Measurements from ENCODE around the gene TAS2R50. TPM values are rescaled to one million over a fixed set of nuclear protein-coding genes. Genes with fewer than 3 reads are reported as not detected.

Gene TAS2R50
- total RNA-seq, 2 donors from 2014 or later: 1.2 TPM; not detected in 1

GRCh38 chr12:10965476-10965875 is 21.2 kb downstream of the TAS2R50 start:
- Histone ChIP-seq H3K27ac (no peak overlapping the region), H3K9me3 (no peaks in the 10 kb centered on the region), H3K36me3 (no peaks in the 10 kb centered on the region), H3K27me3 (no peaks in the 10 kb centered on the region), H3K4me1 (peaks cover 0 to 10% of the 10 kb centered on the region in 2 donors), H3K4me3 (no peak overlapping the region)
- DNase-seq (ENCODE audit: low spot score): no peak
- TF ChIP-seq, protein P1, sequence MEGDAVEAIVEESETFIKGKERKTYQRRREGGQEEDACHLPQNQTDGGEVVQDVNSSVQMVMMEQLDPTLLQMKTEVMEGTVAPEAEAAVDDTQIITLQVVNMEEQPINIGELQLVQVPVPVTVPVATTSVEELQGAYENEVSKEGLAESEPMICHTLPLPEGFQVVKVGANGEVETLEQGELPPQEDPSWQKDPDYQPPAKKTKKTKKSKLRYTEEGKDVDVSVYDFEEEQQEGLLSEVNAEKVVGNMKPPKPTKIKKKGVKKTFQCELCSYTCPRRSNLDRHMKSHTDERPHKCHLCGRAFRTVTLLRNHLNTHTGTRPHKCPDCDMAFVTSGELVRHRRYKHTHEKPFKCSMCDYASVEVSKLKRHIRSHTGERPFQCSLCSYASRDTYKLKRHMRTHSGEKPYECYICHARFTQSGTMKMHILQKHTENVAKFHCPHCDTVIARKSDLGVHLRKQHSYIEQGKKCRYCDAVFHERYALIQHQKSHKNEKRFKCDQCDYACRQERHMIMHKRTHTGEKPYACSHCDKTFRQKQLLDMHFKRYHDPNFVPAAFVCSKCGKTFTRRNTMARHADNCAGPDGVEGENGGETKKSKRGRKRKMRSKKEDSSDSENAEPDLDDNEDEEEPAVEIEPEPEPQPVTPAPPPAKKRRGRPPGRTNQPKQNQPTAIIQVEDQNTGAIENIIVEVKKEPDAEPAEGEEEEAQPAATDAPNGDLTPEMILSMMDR (IDR thresholded peaks at IDR 0.05): no peak

DNA sequence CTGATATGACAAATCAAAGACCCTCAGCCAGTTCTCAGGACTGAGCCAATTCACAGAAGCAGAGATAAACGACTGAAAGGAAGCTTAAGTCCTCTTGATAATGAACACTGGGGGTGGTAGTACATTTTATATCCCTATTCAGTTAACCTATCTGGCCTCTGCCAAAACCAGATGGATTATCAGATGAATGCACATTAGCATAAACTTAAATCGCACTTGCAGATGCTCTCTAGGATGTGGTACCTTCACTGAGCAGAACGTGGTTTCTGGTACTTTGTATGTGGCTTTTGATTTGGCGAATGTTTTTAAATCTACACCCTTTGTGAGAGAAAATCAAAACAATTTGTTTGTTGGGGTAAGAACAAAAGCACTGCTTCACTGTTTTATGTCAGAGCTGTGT is 26.5 kb downstream of the TAS2R50 start:
- TF ChIP-seq, protein P1 (IDR thresholded peaks at IDR 0.05): no peak
- Histone ChIP-seq H3K27ac (no peak overlapping the region), H3K4me3 (no peak overlapping the region)

DNA sequence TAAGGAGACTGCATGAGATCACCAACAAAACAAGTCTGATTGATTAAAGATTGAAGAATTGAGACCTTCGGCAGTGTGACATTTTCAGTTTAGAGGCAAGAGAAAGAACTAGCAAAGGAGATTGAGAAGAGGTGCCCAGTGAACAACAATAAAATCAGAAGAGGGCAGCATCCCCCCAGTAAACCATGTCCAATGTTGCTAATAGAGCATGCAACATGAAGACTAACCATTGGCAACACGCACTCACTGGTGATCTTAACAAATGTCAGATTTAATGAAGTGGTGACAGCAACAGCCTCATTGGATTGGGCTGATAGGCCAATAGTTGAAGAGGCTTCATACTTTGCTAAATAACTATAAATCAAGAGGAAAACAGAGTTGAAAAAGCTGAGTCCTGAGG is 26.9 kb downstream of the TAS2R50 start:
- no peaks in the 10 kb centered on the region for H3K4me1 ChIP-seq
- no peaks in the 10 kb centered on the region for H3K36me3 ChIP-seq
- no peak for DNase-seq (ENCODE audit: low spot score)
- TF ChIP-seq, protein P1 (IDR thresholded peaks at IDR 0.05): no peak
- no peak overlapping the region for H3K27ac ChIP-seq
- no peak overlapping the region for H3K4me3 ChIP-seq
- no peaks in the 10 kb centered on the region for H3K27me3 ChIP-seq
- H3K9me3 ChIP-seq: no peaks in the 10 kb centered on the region

More for the DNA sequence above, 26.5 kb downstream of the TAS2R50 start:
- no peaks in the 10 kb centered on the region for H3K27me3 ChIP-seq
- H3K4me1 ChIP-seq: no peaks in the 10 kb centered on the region
- no peaks in the 10 kb centered on the region for H3K36me3 ChIP-seq
- no peak for DNase-seq (ENCODE audit: low spot score)
- H3K9me3 ChIP-seq: no peaks in the 10 kb centered on the region

GRCh38 chr12:10957741-10958140 is 29.0 kb downstream of the TAS2R50 start:
- no peak overlapping the region for H3K4me3 ChIP-seq
- H3K9me3 ChIP-seq: no peaks in the 10 kb centered on the region
- H3K27me3 ChIP-seq: no peaks in the 10 kb centered on the region
- TF ChIP-seq, protein P1 (IDR thresholded peaks at IDR 0.05): no peak
- H3K27ac ChIP-seq: no peak overlapping the region
- no peak for DNase-seq (ENCODE audit: low spot score)
- H3K36me3 ChIP-seq: no peaks in the 10 kb centered on the region
- H3K4me1 ChIP-seq: no peaks in the 10 kb centered on the region

DNA sequence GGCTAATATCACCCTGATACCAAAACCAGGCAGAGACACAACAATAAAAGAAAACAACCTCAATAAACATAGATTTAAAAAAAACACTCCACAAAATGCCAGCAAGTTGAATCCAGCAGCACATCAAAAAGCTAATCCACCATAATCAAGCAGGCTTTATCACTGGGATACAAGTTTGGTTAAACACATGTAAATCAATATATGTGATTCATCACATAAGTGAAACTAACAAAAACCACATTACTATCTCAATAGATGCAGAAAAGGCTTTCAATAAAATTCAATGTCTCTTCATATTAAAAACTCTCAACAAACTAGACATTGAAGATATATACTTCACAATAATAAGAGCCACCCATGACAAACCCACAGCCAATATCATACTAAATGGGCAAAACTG is 30.6 kb downstream of the TAS2R50 start:
- no peak for DNase-seq (ENCODE audit: low spot score)
- no peaks in the 10 kb centered on the region for H3K36me3 ChIP-seq
- no peaks in the 10 kb centered on the region for H3K27me3 ChIP-seq
- H3K4me3 ChIP-seq: no peak overlapping the region
- H3K9me3 ChIP-seq: no peaks in the 10 kb centered on the region
- H3K27ac ChIP-seq: no peak overlapping the region
- TF ChIP-seq, protein P1 (IDR thresholded peaks at IDR 0.05): no peak
- no peaks in the 10 kb centered on the region for H3K4me1 ChIP-seq

GRCh38 chr12:10952645-10953044 is 34.1 kb downstream of the TAS2R50 start:
- Histone ChIP-seq H3K27ac (no peak overlapping the region), H3K36me3 (no peaks in the 10 kb centered on the region), H3K27me3 (no peaks in the 10 kb centered on the region), H3K4me3 (no peak overlapping the region), H3K9me3 (no peaks in the 10 kb centered on the region), H3K4me1 (no peaks in the 10 kb centered on the region)
- no peak for DNase-seq (ENCODE audit: low spot score)
- TF ChIP-seq, protein P1 (IDR thresholded peaks at IDR 0.05): no peak
